Testis (tissue), 3 donors: ENCODE data around the gene PCSK1N. TPM values are rescaled to one million over a fixed set of nuclear protein-coding genes. Genes with fewer than 3 reads are reported as not detected.
A peak's percentile ranks its signal among the peaks of the same experiment; 100 is the strongest.
"Not testable (repeated sequence)": the region's sequence is repeated elsewhere in the genome, so short reads cannot be mapped to it uniquely, and the experiment has no call there.

Experiments used
- DNase-seq: peaks from one replicate; pipeline ENCODE4 v3.0.0-alpha.2; 2019
- H3K27ac ChIP-seq, 2 donors: fragments of 200-600 bp; sonication (generic); one replicate each; pipeline ENCODE4 v1.5.1; 2019
- H3K27me3 ChIP-seq: fragments of 200-600 bp; sonication (generic); one replicate; pipeline ENCODE4 v1.5.1; 2019
- H3K36me3 ChIP-seq: fragments of 200-600 bp; sonication (generic); one replicate; pipeline ENCODE4 v1.5.1; 2017; ENCODE audit warnings: low read depth; ENCODE audit errors: missing control alignments
- H3K4me1 ChIP-seq: fragments of 200-600 bp; sonication (generic); one replicate; pipeline ENCODE4 v1.5.1; 2019
- H3K4me3 ChIP-seq, 2 donors: fragments of 200-600 bp; sonication (generic); one replicate each; pipeline ENCODE4 v1.5.1; 2017 to 2019
- H3K9me3 ChIP-seq: fragments of 200-600 bp; sonication (generic); one replicate; pipeline ENCODE4 v1.5.1; 2017
- CTCF ChIP-seq, 3 experiments: fragments of 450-650 bp in 2 of 3; fragments of 200-600 bp in 1 of 3; sonication (generic) in 1 of 3; IDR thresholded peaks; one replicate each; pipeline ENCODE4 v1.5.1; 2016 to 2019; ENCODE audit warnings: antibody characterized with exemption in 3 of 3, mild to moderate bottlenecking in 2 of 3, moderate library complexity in 1 of 3
- POLR2A ChIP-seq: fragments of 450-650 bp; IDR thresholded peaks from one replicate; pipeline ENCODE4 v1.6.1; 2017; ENCODE audit warnings: antibody characterized with exemption, mild to moderate bottlenecking, moderate library complexity
- WGBS, 2 donors: methylation state at CpG; one replicate each; pipeline ENCODE4 v1.1.5; 2018; 5-methylcytosine and 5-hydroxymethylcytosine counted together
- intact Hi-C: fragments of 100-400 bp; cut with DNase I; formaldehyde crosslinking; loops from one replicate; pipeline ENCODE4 v1.15.1; 2023; ENCODE audit warnings: low total_unique reads
- polyA plus RNA-seq: library from polyadenylated mRNA; stranded (reverse); fragments of 350-450 nt; fragmentation: Illumina TruSeq; extraction: RNeasy Lipid Tissue Mini Kit (QIAGEN cat#74804); gene quantifications from one replicate; pipeline ENCODE4 v1.2.3, GENCODE V29; 2014; ENCODE audit warnings: low read depth, low replicate concordance; ENCODE audit not compliant: insufficient read depth
- total RNA-seq, 2 donors: library from RNA; depleted of rRNA; stranded (reverse); fragments of >200 nt; gene quantifications; one replicate each; pipeline ENCODE4 v1.2.3, GENCODE V29; 2016

The PCSK1N gene
- total and polyA plus RNA-seq, 3 donors from 2014 or later = 8.6 to 82.8 (median 62.5) TPM

- 53 to 55% methylated on average over 5 of the region's 5 CpGs for WGBS, 2 donors
- Histone ChIP-seq H3K4me3 (no peak overlapping the region), H3K36me3 (no peaks in the 10 kb centered on the region), H3K9me3 (no peaks in the 10 kb centered on the region), H3K4me1 (no peaks in the 10 kb centered on the region), H3K27me3 (no peaks in the 10 kb centered on the region), H3K27ac (no peak overlapping the region)
- peak; percentile 14 for DNase-seq
- intact Hi-C loops = no loop called here
- TF ChIP-seq CTCF (IDR thresholded peaks at IDR 0.05) (no peak), POLR2A (no peak)
Measured at GRCh38 chrX:48854898-48855297, 19.5 kb upstream of the PCSK1N start.

- DNase-seq, H3K36me3 ChIP-seq, H3K9me3 ChIP-seq, H3K4me1 ChIP-seq, intact Hi-C loops, H3K27me3 ChIP-seq, H3K4me3 ChIP-seq, H3K27ac ChIP-seq: not testable (repeated sequence)
- 80 to 90% methylated on average over 5 to 12 of the region's 12 CpGs for WGBS, 2 donors
Measured at GRCh38 chrX:48854121-48854804, 18.9 kb upstream of the PCSK1N start.

GRCh38 chrX:48853494-48853893 lies 18.1 kb upstream of the PCSK1N start:
- H3K9me3 ChIP-seq, intact Hi-C loops, H3K27me3 ChIP-seq, H3K4me1 ChIP-seq, H3K4me3 ChIP-seq, H3K27ac ChIP-seq, H3K36me3 ChIP-seq, DNase-seq: not testable (repeated sequence)

- WGBS, 2 donors = 84 to 88% methylated on average over 6 to 7 of the region's 7 CpGs
Measured at GRCh38 chrX:48852857-48853256, 17.4 kb upstream of the PCSK1N start.

GRCh38 chrX:48848847-48849246 lies 13.4 kb upstream of the PCSK1N start:
- Histone ChIP-seq H3K4me1 (no peaks in the 10 kb centered on the region), H3K4me3 (no peak overlapping the region), H3K27ac (no peak overlapping the region), H3K27me3 (no peaks in the 10 kb centered on the region), H3K9me3 (no peaks in the 10 kb centered on the region), H3K36me3 (no peaks in the 10 kb centered on the region)
- TF ChIP-seq CTCF (IDR thresholded peaks at IDR 0.05) = no peak
- TF ChIP-seq POLR2A = no peak
- no peak for DNase-seq
- WGBS, 2 donors = 75 to 86% methylated on average over 1 of the region's 1 CpG
- intact Hi-C loops = no loop called here

More at GRCh38 chrX:48852857-48853256, 17.4 kb upstream of the PCSK1N start:
- intact Hi-C loops = no loop called here
- H3K27me3 ChIP-seq = no peaks in the 10 kb centered on the region
- H3K4me1 ChIP-seq = no peaks in the 10 kb centered on the region
- H3K4me3 ChIP-seq = no peak overlapping the region
- TF ChIP-seq CTCF (IDR thresholded peaks at IDR 0.05) (no peak), POLR2A (no peak)
- DNase-seq = no peak
- H3K9me3 ChIP-seq = no peaks in the 10 kb centered on the region
- no peak overlapping the region for H3K27ac ChIP-seq
- no peaks in the 10 kb centered on the region for H3K36me3 ChIP-seq

- Histone ChIP-seq H3K4me1 (no peaks in the 10 kb centered on the region), H3K4me3 (no peak overlapping the region), H3K27ac (no peak overlapping the region), H3K36me3 (no peaks in the 10 kb centered on the region), H3K27me3 (no peaks in the 10 kb centered on the region), H3K9me3 (no peaks in the 10 kb centered on the region)
- DNase-seq = no peak
- no peak for TF ChIP-seq CTCF (IDR thresholded peaks at IDR 0.05)
- no peak for TF ChIP-seq POLR2A
- intact Hi-C loops = no loop called here
- WGBS, 2 donors = 85 to 86% methylated on average over 4 to 7 of the region's 10 CpGs
Measured at GRCh38 chrX:48839686-48840085, 4.3 kb upstream of the PCSK1N start.
